HG02763 (cell line): ENCODE data around the gene ZNF383.
"Not testable (repeated sequence)": the region's sequence is repeated elsewhere in the genome, so short reads cannot be mapped to it uniquely, and the experiment has no call there.

ENCODE experiments used
- ATAC-seq: cut with Tn5 transposase; IDR thresholded peaks from one replicate; pipeline ENCODE4 v1.9.1; 2021; ENCODE audit warnings: mild to moderate bottlenecking, moderate library complexity; ENCODE audit not compliant: unreplicated experiment

ZNF383 gene

GRCh38 chr19:37217775-37218591 lies at the start of gene ZNF383:
Gene ZNF383 (plus strand): TSS chr19:37218214. CDS start chr19:37230454, 12,240 bp downstream.
- peak; percentile 91 for ATAC-seq

GRCh38 chr19:37172368-37173366 lies 45.3 kb upstream of the ZNF383 start, which contains the start of gene ZNF585A:
Gene ZNF585A (minus strand): TSS chr19:37172695. CDS start chr19:37169910, 2,785 bp downstream.
- peak; percentile 95 for ATAC-seq

DNA sequence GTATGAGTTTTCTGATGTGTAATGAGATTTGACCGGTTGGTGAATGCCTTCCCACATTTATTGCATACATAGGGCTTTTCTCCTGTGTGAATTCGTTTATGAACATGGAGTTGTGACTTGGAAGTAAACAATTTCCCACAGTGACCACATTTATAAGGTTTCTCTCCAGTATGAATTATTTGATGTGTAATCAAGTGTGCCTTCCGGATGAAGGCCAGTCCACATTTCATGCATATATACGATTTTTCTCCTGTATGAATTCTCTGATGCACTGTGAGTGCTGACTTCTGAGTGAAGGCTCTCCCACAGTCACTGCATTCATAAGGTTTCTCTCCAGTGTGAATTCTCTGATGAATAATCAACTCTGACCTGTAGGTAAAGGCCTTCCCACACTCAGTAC lies 31.9 kb upstream of the ZNF383 start:
- not testable (repeated sequence) for ATAC-seq

DNA sequence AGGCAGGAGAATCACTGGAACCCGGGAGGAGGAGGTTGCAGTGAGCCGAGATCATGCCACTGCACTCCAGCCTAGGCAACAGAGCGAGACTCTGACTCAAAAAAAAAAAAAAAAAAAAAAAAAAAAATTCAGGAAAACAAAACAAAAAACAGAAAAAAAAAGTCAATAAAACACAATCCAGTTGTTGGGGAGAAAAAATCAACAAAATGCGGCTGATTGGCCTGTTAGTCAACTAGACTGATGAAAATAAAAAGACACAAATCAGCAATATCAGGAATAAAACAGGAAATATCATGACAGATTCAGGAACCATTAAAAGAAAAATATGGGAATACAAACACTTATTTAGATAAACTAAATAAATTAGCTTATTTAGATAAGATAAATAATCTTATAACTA lies 22.8 kb upstream of the ZNF383 start:
- not testable (repeated sequence) for ATAC-seq

- not testable (repeated sequence) for ATAC-seq
Measured at GRCh38 chr19:37197115-37197514, 20.9 kb upstream of the ZNF383 start.

- ATAC-seq: no peak
Measured at GRCh38 chr19:37197768-37198167, 20.2 kb upstream of the ZNF383 start.

DNA sequence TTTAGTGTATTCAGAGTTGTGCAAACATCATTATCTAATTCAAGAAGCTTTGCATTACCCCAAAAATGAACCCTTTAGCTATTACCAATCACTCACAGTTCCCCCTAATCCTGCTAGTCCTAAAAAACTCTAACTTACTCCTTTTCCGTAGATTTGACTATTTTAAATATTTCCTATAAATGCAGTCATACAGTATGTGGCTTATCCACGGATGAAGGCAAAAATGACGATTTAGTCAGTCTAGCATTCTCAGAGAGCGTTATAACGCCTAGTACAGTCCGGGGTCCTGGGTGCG lies 587 bp upstream of the ZNF383 start:
- no peak for ATAC-seq

GRCh38 chr19:37218592-37218935 lies 550 bp downstream of the ZNF383 start:
- no peak for ATAC-seq

DNA sequence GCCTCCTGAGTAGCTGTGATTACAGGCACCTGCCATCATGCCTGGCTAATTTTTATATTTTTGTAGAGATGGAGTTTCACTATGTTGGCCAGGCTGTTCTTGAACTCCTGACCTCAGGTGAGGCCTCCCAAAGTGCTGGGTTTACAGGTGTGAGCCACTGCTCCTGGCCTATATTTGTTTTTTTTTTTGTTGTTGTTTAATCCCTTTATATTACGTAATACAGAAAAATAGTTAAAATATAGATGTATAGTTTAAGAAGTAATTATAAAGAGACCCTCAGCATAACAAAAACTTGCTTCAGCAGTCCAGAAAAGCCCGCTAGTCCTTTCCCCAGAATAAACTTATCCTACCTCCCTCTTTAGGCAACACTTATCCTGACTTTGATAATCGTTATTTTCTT lies 2.4 kb downstream of the ZNF383 start:
- no peak for ATAC-seq

- no peak for ATAC-seq
Measured at GRCh38 chr19:37221136-37221535, 3.1 kb downstream of the ZNF383 start.

DNA sequence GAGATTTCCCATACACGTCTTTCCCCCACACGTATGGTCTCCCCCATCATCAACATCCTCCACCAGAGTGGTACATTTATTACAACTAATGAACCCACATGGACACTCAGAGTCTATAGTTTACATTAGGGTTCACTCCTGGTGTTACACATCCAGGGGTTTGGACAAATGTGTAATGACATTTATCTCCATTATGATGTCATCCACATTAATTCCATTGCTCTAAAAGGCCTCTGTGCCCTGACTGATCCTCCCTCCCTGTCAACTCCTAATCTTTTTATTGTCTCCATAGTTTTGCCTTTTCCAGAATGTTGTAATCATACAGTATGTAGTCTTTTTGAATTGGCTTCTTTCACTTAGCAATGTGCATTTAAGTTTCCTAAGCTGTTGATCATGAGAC lies 8.2 kb downstream of the ZNF383 start:
- no peak for ATAC-seq

GRCh38 chr19:37227996-37228395 lies 10.0 kb downstream of the ZNF383 start:
- ATAC-seq: no peak

- ATAC-seq: no peak
Measured at GRCh38 chr19:37243206-37243632, 25.2 kb downstream of the ZNF383 start.

- no peak for ATAC-seq
Measured at GRCh38 chr19:37251308-37252229, 33.6 kb downstream of the ZNF383 start.

DNA sequence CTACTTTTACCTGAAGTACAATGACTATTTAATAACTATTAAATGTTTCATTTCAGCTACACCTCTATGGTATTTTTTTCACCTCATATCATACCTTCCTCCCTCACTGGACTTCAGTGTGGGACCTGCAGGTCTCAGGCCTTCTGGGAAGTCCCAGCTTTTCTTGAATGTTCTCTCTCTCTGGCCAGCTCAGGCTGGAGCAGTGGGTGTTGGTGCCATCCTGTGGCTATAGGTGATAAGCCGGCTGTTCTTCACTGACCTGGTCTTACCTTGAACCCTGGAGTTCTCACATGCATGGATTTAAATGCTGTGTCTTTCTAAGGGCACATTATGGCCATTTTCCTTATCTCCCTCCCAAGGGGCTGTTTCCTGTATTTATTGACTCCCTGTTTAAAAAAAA lies 45.0 kb downstream of the ZNF383 start:
- ATAC-seq: not testable (repeated sequence)

DNA sequence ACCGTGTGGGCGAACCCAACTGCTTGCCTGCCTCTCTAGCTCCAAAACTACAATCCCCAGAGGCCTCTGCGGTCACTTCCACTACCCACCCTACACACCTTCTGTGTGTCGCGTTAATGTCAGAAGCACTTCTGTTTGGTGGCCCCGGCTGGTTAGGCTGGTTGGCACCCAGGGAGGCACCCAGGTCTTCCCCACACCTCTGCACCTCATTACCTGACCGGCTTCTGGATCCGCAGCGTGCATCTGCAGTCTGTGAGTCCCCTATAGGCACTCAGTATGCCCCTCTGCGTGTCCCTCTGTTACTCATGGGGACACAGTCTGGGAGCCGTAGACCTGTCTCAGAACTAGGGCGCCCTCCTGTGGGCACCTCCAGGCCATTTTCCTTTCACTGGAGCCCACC lies 49.0 kb downstream of the ZNF383 start:
- not testable (repeated sequence) for ATAC-seq

GRCh38 chr19:37267755-37268154 lies 49.7 kb downstream of the ZNF383 start:
- not testable (repeated sequence) for ATAC-seq

DNA sequence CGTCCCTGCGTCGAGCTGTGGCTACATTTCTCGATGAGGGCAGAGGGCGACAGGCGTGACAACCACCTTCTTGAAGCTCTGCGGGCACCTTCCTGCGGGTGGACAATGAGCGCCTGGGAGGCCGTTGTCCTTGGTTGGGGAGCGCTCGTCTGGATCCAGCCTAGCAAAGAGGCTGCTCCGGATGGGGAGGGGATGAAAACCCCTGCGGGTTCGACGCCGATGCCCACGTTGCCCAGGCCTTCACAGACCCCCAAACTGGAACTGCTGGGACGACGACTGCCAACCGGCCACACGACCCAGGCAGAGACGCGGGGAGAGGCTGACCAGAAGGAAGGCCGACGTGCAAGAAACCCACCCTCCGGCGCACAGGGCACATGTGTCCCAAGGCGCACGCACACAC lies 62.6 kb downstream of the ZNF383 start:
- ATAC-seq: not testable (repeated sequence)

DNA sequence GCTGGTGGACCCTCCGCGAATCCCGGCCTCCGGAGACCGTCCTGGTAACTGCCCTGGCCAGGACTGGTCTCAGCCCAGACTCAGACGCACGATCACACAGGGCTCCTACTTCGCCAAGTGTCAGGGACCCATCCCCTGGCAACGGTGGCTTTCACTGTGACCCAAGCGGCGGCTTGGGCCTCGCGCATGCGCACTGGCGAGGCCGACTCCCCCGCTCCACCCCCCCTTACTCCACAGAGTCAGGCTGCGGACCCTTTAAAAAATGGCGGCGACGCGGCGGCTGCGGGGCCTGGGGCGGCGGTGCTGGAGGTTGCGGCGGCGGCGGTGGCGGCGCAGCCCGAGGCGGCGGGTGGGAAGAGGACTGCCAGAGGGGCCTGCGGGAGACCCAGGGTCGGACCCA lies 66.0 kb downstream of the ZNF383 start:
- not testable (repeated sequence) for ATAC-seq

DNA sequence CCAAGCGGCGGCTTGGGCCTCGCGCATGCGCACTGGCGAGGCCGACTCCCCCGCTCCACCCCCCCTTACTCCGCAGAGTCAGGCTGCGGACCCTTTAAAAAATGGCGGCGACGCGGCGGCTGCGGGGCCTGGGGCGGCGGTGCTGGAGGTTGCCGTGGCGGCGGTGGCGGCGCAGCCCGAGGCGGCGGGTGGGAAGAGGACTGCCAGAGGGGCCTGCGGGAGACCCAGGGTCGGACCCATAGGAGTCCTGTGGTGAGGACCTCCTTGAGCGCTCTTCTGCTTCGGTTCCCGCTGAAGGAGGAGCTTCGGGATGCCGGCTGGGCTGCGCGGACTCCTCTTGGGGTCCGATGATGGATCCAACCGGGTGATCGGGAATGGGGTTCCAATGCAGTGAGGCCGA lies 71.2 kb downstream of the ZNF383 start:
- ATAC-seq: not testable (repeated sequence)
